GM21717 (cell line): ENCODE results near the gene SLC16A2.

Experiments used
- ATAC-seq: cut with Tn5 transposase; IDR thresholded peaks from one replicate; pipeline ENCODE4 v1.9.1; 2021; ENCODE audit warnings: mild to moderate bottlenecking, moderate library complexity; ENCODE audit not compliant: unreplicated experiment

Gene SLC16A2

GRCh38 chrX:74421036-74421739 is at the start of gene SLC16A2:
Gene SLC16A2 (plus strand): TSS chrX:74421493. CDS start chrX:74421638, 145 bp downstream.
- ATAC-seq = no peak

- no peak for ATAC-seq
Observed at GRCh38 chrX:74372272-74372671, 49.0 kb upstream of the SLC16A2 start.

- ATAC-seq = no peak
Observed at GRCh38 chrX:74377282-74377681, 44.0 kb upstream of the SLC16A2 start.

- ATAC-seq = peak; percentile 87
Observed at GRCh38 chrX:74382613-74383012, 38.7 kb upstream of the SLC16A2 start.

GRCh38 chrX:74383611-74384010 is 37.7 kb upstream of the SLC16A2 start:
- no peak for ATAC-seq

GRCh38 chrX:74389016-74389722 is 32.1 kb upstream of the SLC16A2 start:
- no peak for ATAC-seq

- no peak for ATAC-seq
Observed at GRCh38 chrX:74395556-74395955, 25.7 kb upstream of the SLC16A2 start.

- no peak for ATAC-seq
Observed at GRCh38 chrX:74405973-74406489, 15.3 kb upstream of the SLC16A2 start.

- ATAC-seq = no peak
Observed at GRCh38 chrX:74408304-74408703, 13.0 kb upstream of the SLC16A2 start.

- ATAC-seq = no peak
Observed at GRCh38 chrX:74419864-74420195, 1.5 kb upstream of the SLC16A2 start.

- no peak for ATAC-seq
Observed at GRCh38 chrX:74420196-74421035, 877 bp upstream of the SLC16A2 start.

GRCh38 chrX:74421740-74422352 is 553 bp downstream of the SLC16A2 start:
- ATAC-seq = no peak

- ATAC-seq = no peak
Observed at GRCh38 chrX:74422576-74423288, 1.4 kb downstream of the SLC16A2 start.

GRCh38 chrX:74423289-74423998 is 2.2 kb downstream of the SLC16A2 start:
- ATAC-seq = no peak

- ATAC-seq = no peak
Observed at GRCh38 chrX:74426071-74426470, 4.8 kb downstream of the SLC16A2 start.

GRCh38 chrX:74426615-74427014 is 5.3 kb downstream of the SLC16A2 start:
- ATAC-seq = no peak

- ATAC-seq = no peak
Observed at GRCh38 chrX:74431797-74432196, 10.5 kb downstream of the SLC16A2 start.

- no peak for ATAC-seq
Observed at GRCh38 chrX:74434336-74434735, 13.0 kb downstream of the SLC16A2 start.

GRCh38 chrX:74437530-74437929 is 16.2 kb downstream of the SLC16A2 start:
- ATAC-seq = no peak

- no peak for ATAC-seq
Observed at GRCh38 chrX:74438764-74439163, 17.5 kb downstream of the SLC16A2 start.
